K562 (cell line): ENCODE results near the gene CACNG7. TPM values are rescaled to one million over a fixed set of nuclear protein-coding genes. Genes with fewer than 3 reads are reported as not detected.
A peak's percentile ranks its signal among the peaks of the same experiment; 100 is the strongest.

ENCODE experiments used
- PRPF4 ChIP-seq: fragments of 200-400 bp; formaldehyde crosslinking; IDR thresholded peaks from one replicate; pipeline ENCODE4 v1.6.1; 2017; ENCODE audit warnings: low read length, low read depth, mild to moderate bottlenecking; ENCODE audit not compliant: insufficient read depth, poor library complexity, severe bottlenecking
- ZNF444 ChIP-seq: fragments of 250-450 bp; sonication (Bioruptor Pico); IDR thresholded peaks from 2 replicates; pipeline ENCODE4 v1.4.0; 2020; ENCODE audit warnings: mild to moderate bottlenecking, moderate library complexity
- ZNF77 ChIP-seq: fragments of 250-450 bp; sonication (Bioruptor Pico); IDR thresholded peaks from 2 replicates; pipeline ENCODE4 v1.5.0; 2020
- polyA plus RNA-seq, 8 experiments: library from polyadenylated mRNA; depleted of rRNA in 4 of 8; stranded (reverse) in 5 of 8; unstranded in 3 of 8; fragments of >200 nt; fragmentation: Nextera tagmentation in 2 of 8; fragmentation: Illumina TruSeq in 1 of 8; extraction: Ambion mirVana in 2 of 8; extraction: Trizol in 1 of 8; gene quantifications; 2 replicates each; pipeline versions ENCODE4 v1.2.1 to v1.2.3, GENCODE V29; 2011 to 2014; ENCODE audit warnings: inconsistent platforms in 1 of 8, missing spikeins in 1 of 8
- total RNA-seq, 7 experiments: library from RNA; depleted of rRNA in 6 of 7; stranded (reverse); fragments of >200 nt in 6 of 7; fragmentation: Illumina TruSeq in 2 of 7; extraction: Trizol in 2 of 7; gene quantifications; 2 replicates each; pipeline versions ENCODE4 v1.2.1 to v1.2.3, GENCODE V29; 2011 to 2021; ENCODE audit warnings: low replicate concordance in 1 of 7
- TF ChIP-seq, protein P1 (sequence below): sonication (generic); formaldehyde crosslinking; IDR thresholded peaks from 2 replicates; pipeline ENCODE4 v1.8.1; 2023; ENCODE audit warnings: mild to moderate bottlenecking, missing genetic modification reagents
- TF ChIP-seq, protein P2 (sequence below): fragments of 250-450 bp; sonication (Bioruptor Pico); IDR thresholded peaks from 2 replicates; pipeline ENCODE4 v1.5.1; 2021; ENCODE audit warnings: mild to moderate bottlenecking
- TF ChIP-seq, protein P3 (sequence below): fragments of 450-650 bp; IDR thresholded peaks from one replicate; pipeline ENCODE4 v1.6.1; 2018; ENCODE audit warnings: mild to moderate bottlenecking, moderate library complexity; ENCODE audit not compliant: partially characterized antibody

Gene CACNG7
- total and polyA plus RNA-seq, 9 of the 15 experiments (the other 6 are each of a cell fraction or from before 2014, with no cell fraction given): not detected

DNA sequence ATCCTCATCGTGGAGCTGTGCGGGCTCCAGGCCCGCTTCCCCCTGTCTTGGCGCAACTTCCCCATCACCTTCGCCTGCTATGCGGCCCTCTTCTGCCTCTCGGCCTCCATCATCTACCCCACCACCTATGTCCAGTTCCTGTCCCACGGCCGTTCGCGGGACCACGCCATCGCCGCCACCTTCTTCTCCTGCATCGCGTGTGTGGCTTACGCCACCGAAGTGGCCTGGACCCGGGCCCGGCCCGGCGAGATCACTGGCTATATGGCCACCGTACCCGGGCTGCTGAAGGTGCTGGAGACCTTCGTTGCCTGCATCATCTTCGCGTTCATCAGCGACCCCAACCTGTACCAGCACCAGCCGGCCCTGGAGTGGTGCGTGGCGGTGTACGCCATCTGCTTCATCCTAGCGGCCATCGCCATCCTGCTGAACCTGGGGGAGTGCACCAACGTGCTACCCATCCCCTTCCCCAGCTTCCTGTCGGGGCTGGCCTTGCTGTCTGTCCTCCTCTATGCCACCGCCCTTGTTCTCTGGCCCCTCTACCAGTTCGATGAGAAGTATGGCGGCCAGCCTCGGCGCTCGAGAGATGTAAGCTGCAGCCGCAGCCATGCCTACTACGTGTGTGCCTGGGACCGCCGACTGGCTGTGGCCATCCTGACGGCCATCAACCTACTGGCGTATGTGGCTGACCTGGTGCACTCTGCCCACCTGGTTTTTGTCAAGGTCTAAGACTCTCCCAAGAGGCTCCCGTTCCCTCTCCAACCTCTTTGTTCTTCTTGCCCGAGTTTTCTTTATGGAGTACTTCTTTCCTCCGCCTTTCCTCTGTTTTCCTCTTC, 35.1 kb upstream of the CACNG7 start (continued):
- TF ChIP-seq, protein P1, sequence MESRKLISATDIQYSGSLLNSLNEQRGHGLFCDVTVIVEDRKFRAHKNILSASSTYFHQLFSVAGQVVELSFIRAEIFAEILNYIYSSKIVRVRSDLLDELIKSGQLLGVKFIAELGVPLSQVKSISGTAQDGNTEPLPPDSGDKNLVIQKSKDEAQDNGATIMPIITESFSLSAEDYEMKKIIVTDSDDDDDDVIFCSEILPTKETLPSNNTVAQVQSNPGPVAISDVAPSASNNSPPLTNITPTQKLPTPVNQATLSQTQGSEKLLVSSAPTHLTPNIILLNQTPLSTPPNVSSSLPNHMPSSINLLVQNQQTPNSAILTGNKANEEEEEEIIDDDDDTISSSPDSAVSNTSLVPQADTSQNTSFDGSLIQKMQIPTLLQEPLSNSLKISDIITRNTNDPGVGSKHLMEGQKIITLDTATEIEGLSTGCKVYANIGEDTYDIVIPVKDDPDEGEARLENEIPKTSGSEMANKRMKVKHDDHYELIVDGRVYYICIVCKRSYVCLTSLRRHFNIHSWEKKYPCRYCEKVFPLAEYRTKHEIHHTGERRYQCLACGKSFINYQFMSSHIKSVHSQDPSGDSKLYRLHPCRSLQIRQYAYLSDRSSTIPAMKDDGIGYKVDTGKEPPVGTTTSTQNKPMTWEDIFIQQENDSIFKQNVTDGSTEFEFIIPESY (CRISPR knock-in tag): 0 out of 2 replicates have a peak, but pooled peaks have one; percentile 36
- TF ChIP-seq, protein P2, sequence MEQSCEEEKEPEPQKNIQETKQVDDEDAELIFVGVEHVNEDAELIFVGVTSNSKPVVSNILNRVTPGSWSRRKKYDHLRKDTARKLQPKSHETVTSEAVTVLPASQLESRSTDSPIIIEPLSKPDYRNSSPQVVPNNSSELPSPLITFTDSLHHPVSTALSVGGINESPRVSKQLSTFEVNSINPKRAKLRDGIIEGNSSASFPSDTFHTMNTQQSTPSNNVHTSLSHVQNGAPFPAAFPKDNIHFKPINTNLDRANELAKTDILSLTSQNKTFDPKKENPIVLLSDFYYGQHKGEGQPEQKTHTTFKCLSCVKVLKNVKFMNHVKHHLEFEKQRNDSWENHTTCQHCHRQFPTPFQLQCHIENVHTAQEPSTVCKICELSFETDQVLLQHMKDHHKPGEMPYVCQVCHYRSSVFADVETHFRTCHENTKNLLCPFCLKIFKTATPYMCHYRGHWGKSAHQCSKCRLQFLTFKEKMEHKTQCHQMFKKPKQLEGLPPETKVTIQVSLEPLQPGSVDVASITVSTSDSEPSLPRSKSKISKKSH (CRISPR knock-in tag): no peak
- TF ChIP-seq ZNF444 (CRISPR knock-in tag) (no peak), PRPF4 (no peak), ZNF77 (CRISPR knock-in tag) (no peak)
- TF ChIP-seq, protein P3, sequence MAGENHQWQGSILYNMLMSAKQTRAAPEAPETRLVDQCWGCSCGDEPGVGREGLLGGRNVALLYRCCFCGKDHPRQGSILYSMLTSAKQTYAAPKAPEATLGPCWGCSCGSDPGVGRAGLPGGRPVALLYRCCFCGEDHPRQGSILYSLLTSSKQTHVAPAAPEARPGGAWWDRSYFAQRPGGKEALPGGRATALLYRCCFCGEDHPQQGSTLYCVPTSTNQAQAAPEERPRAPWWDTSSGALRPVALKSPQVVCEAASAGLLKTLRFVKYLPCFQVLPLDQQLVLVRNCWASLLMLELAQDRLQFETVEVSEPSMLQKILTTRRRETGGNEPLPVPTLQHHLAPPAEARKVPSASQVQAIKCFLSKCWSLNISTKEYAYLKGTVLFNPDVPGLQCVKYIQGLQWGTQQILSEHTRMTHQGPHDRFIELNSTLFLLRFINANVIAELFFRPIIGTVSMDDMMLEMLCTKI: no peak
- TF ChIP-seq, all 486 proteins: peak for 4
